Liver (tissue), 9 donors: Measurements from ENCODE around the gene TPSG1. TPM values are rescaled to one million over a fixed set of nuclear protein-coding genes. Genes with fewer than 3 reads are reported as not detected.

ENCODE experiments used
- DNase-seq: peaks from one replicate; pipeline ENCODE4 v3.0.0-alpha.2; 2017; ENCODE audit warnings: low spot score
- H3K27ac ChIP-seq, 2 donors: one replicate each; pipeline ENCODE4 v1.7.0; 2013; ENCODE audit warnings: inconsistent platforms in 2 of 2, low read length in 2 of 2, control low read depth in 1 of 2, low read depth in 1 of 2, mild to moderate bottlenecking in 1 of 2
- H3K27me3 ChIP-seq, 4 donors: one replicate each; pipeline versions ENCODE4 v1.6.1 to v1.7.0; 2013; ENCODE audit warnings: low read length in 3 of 4, inconsistent platforms in 1 of 4, mild to moderate bottlenecking in 1 of 4, moderate library complexity in 1 of 4; ENCODE audit not compliant: control insufficient read depth in 4 of 4, insufficient read depth in 4 of 4
- H3K36me3 ChIP-seq, 4 donors: one replicate each; pipeline versions ENCODE4 v1.6.1 to v1.7.0; 2013; ENCODE audit warnings: low read length in 3 of 4, mild to moderate bottlenecking in 3 of 4, low read depth in 1 of 4, moderate library complexity in 1 of 4; ENCODE audit not compliant: control insufficient read depth in 4 of 4, insufficient read depth in 3 of 4
- H3K4me1 ChIP-seq, 4 donors: one replicate each; pipeline versions ENCODE4 v1.6.1 to v1.7.0; 2013; ENCODE audit warnings: low read length in 3 of 4, mild to moderate bottlenecking in 3 of 4, moderate library complexity in 1 of 4; ENCODE audit not compliant: control insufficient read depth in 4 of 4, insufficient read depth in 4 of 4
- H3K4me3 ChIP-seq, 3 donors: one replicate each; pipeline versions ENCODE4 v1.6.1 to v1.7.0; 2013; ENCODE audit warnings: low read length in 3 of 3, control low read depth in 1 of 3, low read depth in 1 of 3, mild to moderate bottlenecking in 1 of 3
- H3K9ac ChIP-seq, 2 donors: one replicate each; pipeline ENCODE4 v1.7.0; 2013; ENCODE audit warnings: low read length in 2 of 2, mild to moderate bottlenecking in 2 of 2, moderate library complexity in 2 of 2, control low read depth in 1 of 2, low read depth in 1 of 2
- H3K9me3 ChIP-seq, 4 donors: one replicate each; pipeline versions ENCODE4 v1.6.1 to v1.7.0; 2013; ENCODE audit warnings: low read length in 3 of 4; ENCODE audit not compliant: control insufficient read depth in 4 of 4
- ATF3 ChIP-seq: IDR thresholded peaks from 2 replicates; pipeline ENCODE4 v1.6.1; 2016; ENCODE audit warnings: antibody characterized with exemption
- EGR1 ChIP-seq, 2 donors: IDR thresholded peaks; 2 replicates each; pipeline ENCODE4 v1.6.1; 2016 to 2018; ENCODE audit warnings: antibody characterized with exemption in 2 of 2, low read depth in 2 of 2
- FOXA1 ChIP-seq: IDR thresholded peaks from 2 replicates; pipeline ENCODE4 v1.6.1; 2016; ENCODE audit warnings: antibody characterized with exemption
- FOXA2 ChIP-seq: IDR thresholded peaks from 2 replicates; pipeline ENCODE4 v1.6.1; 2016; ENCODE audit warnings: antibody characterized with exemption
- HNF4A ChIP-seq, 2 donors: conservative IDR thresholded peaks; 2 replicates each; pipeline ENCODE4 v1.6.1; 2016; ENCODE audit warnings: antibody characterized with exemption in 2 of 2, mild to moderate bottlenecking in 2 of 2
- HNF4G ChIP-seq: IDR thresholded peaks from 2 replicates; pipeline ENCODE4 v1.6.1; 2016; ENCODE audit warnings: antibody characterized with exemption
- NR2F2 ChIP-seq: IDR thresholded peaks from 2 replicates; pipeline ENCODE4 v1.6.1; 2016; ENCODE audit warnings: antibody characterized with exemption
- RAD21 ChIP-seq, 2 donors: IDR thresholded peaks; 2 replicates each; pipeline ENCODE4 v1.6.1; 2016; ENCODE audit warnings: antibody characterized with exemption in 2 of 2, mild to moderate bottlenecking in 2 of 2
- RXRA ChIP-seq, 2 donors: IDR thresholded peaks; 2 replicates each; pipeline ENCODE4 v1.6.1; 2017 to 2018; ENCODE audit warnings: antibody characterized with exemption in 2 of 2, mild to moderate bottlenecking in 1 of 2
- SP1 ChIP-seq: IDR thresholded peaks from 2 replicates; pipeline ENCODE4 v1.6.1; 2018; ENCODE audit warnings: antibody characterized with exemption, mild to moderate bottlenecking
- TAF1 ChIP-seq: conservative IDR thresholded peaks from 2 replicates; pipeline ENCODE4 v1.6.1; 2016; ENCODE audit warnings: antibody characterized with exemption, mild to moderate bottlenecking
- YY1 ChIP-seq: IDR thresholded peaks from 2 replicates; pipeline ENCODE4 v1.6.1; 2016; ENCODE audit warnings: antibody characterized with exemption, mild to moderate bottlenecking
- ZBTB33 ChIP-seq: IDR thresholded peaks from 2 replicates; pipeline ENCODE4 v1.6.1; 2016; ENCODE audit warnings: antibody characterized with exemption
- WGBS: extraction: QIAGEN DNeasy Blood & Tissue Kit; methylation state at CpG from one replicate; pipeline ENCODE4 v1.1.7; 2013; 5-methylcytosine and 5-hydroxymethylcytosine counted together
- polyA plus RNA-seq, 2 donors: library from polyadenylated mRNA; stranded (reverse) in 1 of 2; unstranded in 1 of 2; fragments of 200-250 nt in 1 of 2; fragments of >200 nt in 1 of 2; fragmentation: Nextera tagmentation in 1 of 2; extraction: Ambion mirVana in 1 of 2; gene quantifications; one replicate each; pipeline versions ENCODE4 v1.2.1 to v1.2.3, GENCODE V29; 2013 to 2015
- total RNA-seq, 2 donors: library from RNA; depleted of rRNA; stranded (reverse); fragments of >200 nt; gene quantifications; one replicate each; pipeline ENCODE4 v1.2.3, GENCODE V29; 2014
- TF ChIP-seq, protein P1 (sequence below): IDR thresholded peaks from 2 replicates; pipeline ENCODE4 v1.6.1; 2016; ENCODE audit warnings: antibody characterized with exemption
- TF ChIP-seq, protein P2 (sequence below): fragments of 150-350 bp; IDR thresholded peaks from 2 replicates; pipeline ENCODE4 v1.5.1; 2017; ENCODE audit warnings: improper control_type of control experiment, low read depth, low read length; ENCODE audit not compliant: missing input control
- TF ChIP-seq, protein P3 (sequence below): IDR thresholded peaks from 2 replicates; pipeline ENCODE4 v1.6.1; 2016; ENCODE audit warnings: antibody characterized with exemption, mild to moderate bottlenecking
- donor health status: healthy.
- donor health status: healthy.
- donor health status: healthy.
- donor health status: healthy.
- donor health status: healthy.

Gene TPSG1
- total and polyA plus RNA-seq, 4 donors, result 0.55 TPM; not detected in 3

DNA sequence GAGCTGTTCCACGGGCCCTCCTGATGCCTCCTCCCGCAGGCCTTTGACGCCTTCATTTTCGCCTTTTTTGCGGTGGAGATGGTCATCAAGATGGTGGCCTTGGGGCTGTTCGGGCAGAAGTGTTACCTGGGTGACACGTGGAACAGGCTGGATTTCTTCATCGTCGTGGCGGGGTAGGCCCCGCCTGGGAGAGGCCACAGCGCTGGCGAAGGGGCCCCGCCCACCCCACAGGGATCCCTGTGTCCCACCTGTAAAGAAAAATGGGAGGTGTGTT is 29.7 kb downstream of the TPSG1 start:
- Histone ChIP-seq H3K4me3 (no peak overlapping the region), H3K27me3 (no peaks in the 10 kb centered on the region), H3K4me1 (peaks cover 28 to 56% (median 40%) of the 10 kb centered on the region in 4 donors), H3K27ac (no peak overlapping the region), H3K36me3 (no peaks in the 10 kb centered on the region), H3K9me3 (no peaks in the 10 kb centered on the region), H3K9ac (no peak overlapping the region)
- DNase-seq, result no peak
- WGBS, result 77% methylated on average over 14 of the region's 14 CpGs
- TF ChIP-seq NR2F2 (no peak), EGR1 (IDR thresholded peaks at IDR 0.05; ENCODE audit: low read depth in 2 of 2) (no peak), RXRA (IDR thresholded peaks at IDR 0.05) (no peak), ATF3 (no peak), ZBTB33 (no peak), SP1 (no peak), FOXA2 (no peak), YY1 (no peak)

DNA sequence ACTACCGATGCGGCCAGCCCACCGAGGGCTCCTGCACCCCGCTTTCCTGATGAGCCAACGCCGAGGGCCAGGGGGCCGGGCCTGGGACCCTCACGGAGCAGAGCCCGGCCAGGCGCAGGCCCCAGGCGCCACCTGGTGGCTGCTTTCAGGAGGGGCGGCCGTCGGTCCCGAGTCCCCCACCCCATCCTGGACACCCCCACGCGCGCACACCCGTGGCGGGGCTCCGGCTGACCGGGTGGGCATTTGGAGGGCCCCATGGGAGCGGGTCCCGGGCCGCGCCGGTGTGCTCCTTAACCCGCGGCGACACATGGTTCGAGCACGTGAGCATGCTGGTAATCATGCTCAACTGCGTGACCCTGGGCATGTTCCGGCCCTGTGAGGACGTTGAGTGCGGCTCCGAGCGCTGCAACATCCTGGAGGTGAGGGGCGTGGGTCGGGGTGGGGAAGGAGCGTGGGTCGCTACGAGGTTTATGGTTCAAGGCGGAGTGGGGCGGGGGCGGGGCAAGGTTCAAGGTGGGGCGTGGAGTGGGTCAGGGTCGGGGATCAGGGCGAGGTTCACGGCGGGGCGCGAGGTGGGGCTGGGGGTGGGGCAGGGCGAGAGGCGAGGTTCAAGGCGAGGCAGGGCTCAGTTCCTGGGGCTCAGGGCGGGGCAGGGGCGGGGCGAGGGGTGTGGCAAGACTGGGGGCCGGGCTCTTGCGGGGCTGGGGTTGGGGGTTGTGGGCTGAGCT is 30.2 kb downstream of the TPSG1 start:
- H3K36me3 ChIP-seq, result no peaks in the 10 kb centered on the region
- no peak overlapping the region for H3K9ac ChIP-seq
- H3K9me3 ChIP-seq, result no peaks in the 10 kb centered on the region
- H3K27me3 ChIP-seq, result no peaks in the 10 kb centered on the region
- 56% methylated on average over 61 of the region's 61 CpGs for WGBS
- H3K4me3 ChIP-seq, result no peak overlapping the region
- H3K4me1 ChIP-seq, result peaks cover 29 to 56% (median 44%) of the 10 kb centered on the region in 4 donors
- TF ChIP-seq TAF1, result no peak
- no peak for TF ChIP-seq HNF4A (conservative IDR thresholded peaks at IDR 0.05)
- TF ChIP-seq, protein P1, sequence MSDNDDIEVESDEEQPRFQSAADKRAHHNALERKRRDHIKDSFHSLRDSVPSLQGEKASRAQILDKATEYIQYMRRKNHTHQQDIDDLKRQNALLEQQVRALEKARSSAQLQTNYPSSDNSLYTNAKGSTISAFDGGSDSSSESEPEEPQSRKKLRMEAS, result no peak
- peak; percentile 74 to 85 for TF ChIP-seq RAD21 (IDR thresholded peaks at IDR 0.05)
- TF ChIP-seq, protein P2, sequence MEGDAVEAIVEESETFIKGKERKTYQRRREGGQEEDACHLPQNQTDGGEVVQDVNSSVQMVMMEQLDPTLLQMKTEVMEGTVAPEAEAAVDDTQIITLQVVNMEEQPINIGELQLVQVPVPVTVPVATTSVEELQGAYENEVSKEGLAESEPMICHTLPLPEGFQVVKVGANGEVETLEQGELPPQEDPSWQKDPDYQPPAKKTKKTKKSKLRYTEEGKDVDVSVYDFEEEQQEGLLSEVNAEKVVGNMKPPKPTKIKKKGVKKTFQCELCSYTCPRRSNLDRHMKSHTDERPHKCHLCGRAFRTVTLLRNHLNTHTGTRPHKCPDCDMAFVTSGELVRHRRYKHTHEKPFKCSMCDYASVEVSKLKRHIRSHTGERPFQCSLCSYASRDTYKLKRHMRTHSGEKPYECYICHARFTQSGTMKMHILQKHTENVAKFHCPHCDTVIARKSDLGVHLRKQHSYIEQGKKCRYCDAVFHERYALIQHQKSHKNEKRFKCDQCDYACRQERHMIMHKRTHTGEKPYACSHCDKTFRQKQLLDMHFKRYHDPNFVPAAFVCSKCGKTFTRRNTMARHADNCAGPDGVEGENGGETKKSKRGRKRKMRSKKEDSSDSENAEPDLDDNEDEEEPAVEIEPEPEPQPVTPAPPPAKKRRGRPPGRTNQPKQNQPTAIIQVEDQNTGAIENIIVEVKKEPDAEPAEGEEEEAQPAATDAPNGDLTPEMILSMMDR, result peak; percentile 59
- H3K27ac ChIP-seq, result no peak overlapping the region
- no peak for DNase-seq

DNA sequence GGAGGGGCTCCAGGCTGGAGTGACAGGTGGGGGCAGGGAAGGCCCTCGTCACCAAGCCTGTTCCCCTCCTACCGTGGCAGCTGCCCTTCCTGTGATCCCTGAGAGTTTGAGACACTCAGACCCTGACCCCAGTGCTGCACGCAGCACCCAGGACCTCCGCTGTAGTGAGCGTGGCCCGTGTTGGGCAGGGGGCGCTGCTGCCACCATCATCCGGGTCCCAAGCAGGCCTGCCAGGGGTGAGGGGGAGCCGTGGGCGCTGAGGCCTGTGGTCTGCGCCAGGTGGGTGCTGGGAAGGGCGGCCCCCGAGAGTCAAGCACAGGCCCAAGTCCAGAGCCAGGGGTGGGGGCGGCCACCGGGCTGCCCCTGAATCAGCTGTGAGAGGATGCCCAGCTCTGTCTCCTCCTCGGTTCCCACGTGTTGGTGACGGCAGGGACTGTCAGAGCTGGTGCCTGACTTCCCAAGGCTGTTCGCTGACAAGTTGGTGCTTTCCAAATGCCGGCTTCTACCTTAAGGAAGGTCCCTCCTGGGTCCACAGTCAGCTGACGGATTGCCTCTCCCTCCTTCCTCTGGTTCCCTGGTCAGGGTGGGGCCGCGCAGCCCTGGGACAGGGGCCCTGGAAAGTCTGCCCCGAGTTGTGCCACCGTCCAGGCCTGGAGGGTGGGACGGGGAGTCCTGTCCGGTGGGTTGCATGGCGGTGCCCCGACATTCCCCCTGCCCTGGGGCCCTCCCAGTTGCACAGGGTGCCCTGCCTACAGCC is 31.1 kb downstream of the TPSG1 start:
- Histone ChIP-seq H3K27me3 (no peaks in the 10 kb centered on the region), H3K4me1 (peaks cover 30 to 56% (median 44%) of the 10 kb centered on the region in 4 donors), H3K9me3 (no peaks in the 10 kb centered on the region), H3K27ac (peak overlapping the region; percentile 59 to 82), H3K9ac (no peak overlapping the region), H3K36me3 (no peaks in the 10 kb centered on the region), H3K4me3 (no peak overlapping the region)
- no peak for DNase-seq
- WGBS, result 66% methylated on average over 29 of the region's 29 CpGs
- TF ChIP-seq EGR1 (IDR thresholded peaks at IDR 0.05; ENCODE audit: low read depth in 2 of 2) (no peak), ZBTB33 (no peak), NR2F2 (no peak), HNF4A (conservative IDR thresholded peaks at IDR 0.05) (no peak), HNF4G (no peak), FOXA1 (no peak)
- TF ChIP-seq, protein P1, result no peak
- TF ChIP-seq, protein P3, sequence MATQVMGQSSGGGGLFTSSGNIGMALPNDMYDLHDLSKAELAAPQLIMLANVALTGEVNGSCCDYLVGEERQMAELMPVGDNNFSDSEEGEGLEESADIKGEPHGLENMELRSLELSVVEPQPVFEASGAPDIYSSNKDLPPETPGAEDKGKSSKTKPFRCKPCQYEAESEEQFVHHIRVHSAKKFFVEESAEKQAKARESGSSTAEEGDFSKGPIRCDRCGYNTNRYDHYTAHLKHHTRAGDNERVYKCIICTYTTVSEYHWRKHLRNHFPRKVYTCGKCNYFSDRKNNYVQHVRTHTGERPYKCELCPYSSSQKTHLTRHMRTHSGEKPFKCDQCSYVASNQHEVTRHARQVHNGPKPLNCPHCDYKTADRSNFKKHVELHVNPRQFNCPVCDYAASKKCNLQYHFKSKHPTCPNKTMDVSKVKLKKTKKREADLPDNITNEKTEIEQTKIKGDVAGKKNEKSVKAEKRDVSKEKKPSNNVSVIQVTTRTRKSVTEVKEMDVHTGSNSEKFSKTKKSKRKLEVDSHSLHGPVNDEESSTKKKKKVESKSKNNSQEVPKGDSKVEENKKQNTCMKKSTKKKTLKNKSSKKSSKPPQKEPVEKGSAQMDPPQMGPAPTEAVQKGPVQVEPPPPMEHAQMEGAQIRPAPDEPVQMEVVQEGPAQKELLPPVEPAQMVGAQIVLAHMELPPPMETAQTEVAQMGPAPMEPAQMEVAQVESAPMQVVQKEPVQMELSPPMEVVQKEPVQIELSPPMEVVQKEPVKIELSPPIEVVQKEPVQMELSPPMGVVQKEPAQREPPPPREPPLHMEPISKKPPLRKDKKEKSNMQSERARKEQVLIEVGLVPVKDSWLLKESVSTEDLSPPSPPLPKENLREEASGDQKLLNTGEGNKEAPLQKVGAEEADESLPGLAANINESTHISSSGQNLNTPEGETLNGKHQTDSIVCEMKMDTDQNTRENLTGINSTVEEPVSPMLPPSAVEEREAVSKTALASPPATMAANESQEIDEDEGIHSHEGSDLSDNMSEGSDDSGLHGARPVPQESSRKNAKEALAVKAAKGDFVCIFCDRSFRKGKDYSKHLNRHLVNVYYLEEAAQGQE, result no peak
